CD1c-positive myeloid dendritic cell (primary cell): ENCODE data around the gene ARF5.
A peak's percentile ranks its signal among the peaks of the same experiment; 100 is the strongest.

Experiments
- DNase-seq: peaks from one replicate; pipeline ENCODE4 v3.0.0-alpha.2; 2016; ENCODE audit errors: extremely low spot score

Gene ARF5

GRCh38 chr7:127588697-127589482 is 679 bp downstream of the ARF5 start:
- DNase-seq: no peak

- no peak for DNase-seq
Observed at GRCh38 chr7:127589896-127590295, 1.7 kb downstream of the ARF5 start.

GRCh38 chr7:127591189-127591588 is 3.0 kb downstream of the ARF5 start:
- no peak for DNase-seq

- no peak for DNase-seq
Observed at GRCh38 chr7:127591591-127591990, 3.4 kb downstream of the ARF5 start.

GRCh38 chr7:127592550-127592949 is 4.3 kb downstream of the ARF5 start:
- DNase-seq: no peak

GRCh38 chr7:127594490-127594889 is 6.3 kb downstream of the ARF5 start:
- peak; percentile 79 for DNase-seq

GRCh38 chr7:127595737-127596136 is 7.5 kb downstream of the ARF5 start:
- no peak for DNase-seq

- no peak for DNase-seq
Observed at GRCh38 chr7:127598318-127598717, 10.1 kb downstream of the ARF5 start.

GRCh38 chr7:127600885-127601284 is 12.7 kb downstream of the ARF5 start:
- no peak for DNase-seq

GRCh38 chr7:127608446-127608845 is 20.2 kb downstream of the ARF5 start:
- no peak for DNase-seq

GRCh38 chr7:127609297-127609696 is 21.1 kb downstream of the ARF5 start:
- DNase-seq: no peak

- DNase-seq: no peak
Observed at GRCh38 chr7:127612263-127612662, 24.1 kb downstream of the ARF5 start.

- no peak for DNase-seq
Observed at GRCh38 chr7:127616724-127617123, 28.5 kb downstream of the ARF5 start.

GRCh38 chr7:127618042-127618441 is 29.8 kb downstream of the ARF5 start, which contains the start of gene PAX4:
PAX4 (minus strand) TSS chr7:127618142; CDS start chr7:127615928, 2,214 bp downstream.
- DNase-seq: no peak

GRCh38 chr7:127618775-127619174 is 30.6 kb downstream of the ARF5 start:
- DNase-seq: no peak

GRCh38 chr7:127619681-127620405 is 31.6 kb downstream of the ARF5 start:
- no peak for DNase-seq

GRCh38 chr7:127620406-127621233 is 32.4 kb downstream of the ARF5 start:
- peak; percentile 15 for DNase-seq

- DNase-seq: no peak
Observed at GRCh38 chr7:127625331-127625730, 37.1 kb downstream of the ARF5 start.

- DNase-seq: no peak
Observed at GRCh38 chr7:127628445-127628844, 40.2 kb downstream of the ARF5 start.

- peak; percentile 24 for DNase-seq
Observed at GRCh38 chr7:127629268-127629854, 41.1 kb downstream of the ARF5 start.

GRCh38 chr7:127632276-127632910 is 44.2 kb downstream of the ARF5 start:
- no peak for DNase-seq
